Anterior cingulate cortex (tissue), 58 donors: ENCODE results near the gene HTRA3.

Experiments used
- DNase-seq, 58 donors: peaks; one replicate each; lab custom pipeline; 2025; lab: John Stamatoyannopoulos, UW

The HTRA3 gene

GRCh38 chr4:8290701-8290970 is 21.1 kb downstream of the HTRA3 start:
- no peak for DNase-seq

GRCh38 chr4:8291036-8291682 is 21.6 kb downstream of the HTRA3 start:
- DNase-seq = no peak

DNA sequence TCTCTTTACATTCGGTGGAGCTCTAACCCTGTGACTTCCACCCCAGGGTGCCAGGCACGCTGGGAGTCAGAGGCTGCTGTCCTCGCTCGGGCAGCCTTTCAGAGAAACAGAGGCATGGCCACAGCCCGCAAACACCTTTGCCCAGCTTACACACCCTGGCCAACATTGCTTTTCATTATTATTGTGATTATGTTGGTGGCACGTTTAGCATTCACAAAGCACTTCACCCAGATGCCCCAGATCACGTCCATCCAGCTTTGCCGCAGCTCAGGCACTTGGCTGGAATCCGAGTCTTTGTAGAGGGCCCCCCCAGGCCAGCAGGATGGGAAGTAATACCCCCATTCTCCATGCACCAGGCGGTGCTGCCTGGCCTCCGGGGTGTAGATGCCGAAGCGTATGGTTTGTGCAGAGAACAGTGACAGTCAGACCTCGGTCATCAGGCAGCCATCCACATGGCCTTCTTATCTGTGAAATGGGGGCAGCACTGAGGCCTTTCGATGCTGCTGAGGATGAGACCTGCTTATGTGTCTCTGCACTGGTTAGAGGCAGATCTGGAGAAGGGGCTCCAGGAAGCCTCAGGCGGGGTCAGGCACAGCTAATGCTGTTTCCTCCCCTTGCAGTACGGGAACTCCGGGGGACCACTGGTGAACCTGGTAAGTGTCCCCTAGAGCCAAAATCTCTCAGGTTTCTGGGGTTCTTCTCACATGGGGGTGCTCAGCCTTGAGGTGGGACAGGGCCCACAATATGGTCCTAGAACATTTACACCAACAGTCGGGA is 22.3 kb downstream of the HTRA3 start:
- DNase-seq = no peak

DNA sequence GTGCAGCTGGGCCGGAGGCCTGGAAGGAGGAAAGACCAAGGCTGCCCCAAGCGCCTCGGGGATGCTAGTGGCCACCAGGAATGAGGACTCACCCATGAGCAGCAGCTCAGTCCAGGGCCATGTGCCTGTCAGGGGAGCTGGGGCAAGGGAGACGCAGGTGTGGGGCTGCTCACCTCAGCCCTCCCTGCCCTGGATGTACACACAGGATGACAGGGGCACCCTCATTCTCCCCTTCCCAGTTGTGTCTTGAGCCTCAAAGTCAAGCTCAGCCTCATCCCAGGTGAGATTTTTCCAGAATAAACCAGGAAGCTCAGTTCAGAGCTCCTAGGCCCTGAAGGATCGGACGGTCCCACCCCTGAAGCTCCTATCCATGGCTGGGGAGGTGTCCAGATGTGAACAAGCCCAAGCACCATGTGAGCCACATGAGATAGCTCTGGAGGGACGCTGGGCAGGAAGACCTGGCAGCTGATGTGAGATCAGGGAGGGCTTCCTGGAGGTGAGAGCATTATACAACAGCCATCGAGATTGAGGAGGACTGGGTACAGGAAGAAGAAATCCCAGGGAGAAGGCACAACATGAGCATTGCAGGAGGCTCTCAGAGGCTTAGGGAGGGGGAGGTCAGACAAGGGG is 23.0 kb downstream of the HTRA3 start:
- no peak for DNase-seq

DNA sequence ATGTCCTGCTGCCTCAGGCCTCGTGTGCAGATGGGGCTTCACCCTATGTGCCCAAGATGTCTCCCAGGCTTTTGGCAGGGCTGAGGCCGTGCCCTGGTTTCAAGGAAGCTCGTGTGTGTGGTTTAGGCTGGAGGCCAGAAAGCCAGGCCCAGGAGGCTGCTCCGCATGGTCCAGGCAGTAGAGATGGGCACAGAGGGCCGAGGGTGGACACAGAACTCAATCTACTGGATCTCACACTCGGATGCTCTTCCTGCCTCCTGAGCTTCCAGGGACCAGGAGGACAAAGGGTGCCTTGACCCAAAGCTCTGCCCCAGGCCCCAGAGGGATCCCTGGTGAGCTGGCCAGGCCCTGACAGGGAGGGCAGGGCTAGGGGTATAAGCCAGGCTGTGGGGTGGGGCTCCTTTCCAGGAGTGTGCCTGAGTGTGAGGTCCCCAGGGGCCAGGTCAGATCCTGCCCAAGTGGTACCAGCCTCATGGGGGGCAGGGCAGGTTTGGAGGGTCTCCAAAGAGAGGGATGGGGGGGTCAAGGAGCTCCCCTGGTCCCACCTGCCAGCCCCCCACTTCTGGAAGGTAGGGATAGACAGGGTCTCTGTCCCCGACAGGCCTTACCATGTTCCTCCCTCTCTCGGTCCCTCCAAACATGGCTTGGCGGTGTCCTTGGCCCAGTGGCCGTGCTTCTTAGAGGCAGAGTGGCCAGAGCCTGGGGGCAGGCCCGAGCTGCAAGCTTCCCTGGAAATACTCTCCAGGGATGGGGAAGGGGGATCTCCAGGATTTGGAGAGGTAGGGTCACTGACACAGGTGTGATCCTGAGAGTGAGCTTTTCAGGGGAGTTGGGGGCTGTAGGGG is 23.8 kb downstream of the HTRA3 start:
- DNase-seq = no peak

DNA sequence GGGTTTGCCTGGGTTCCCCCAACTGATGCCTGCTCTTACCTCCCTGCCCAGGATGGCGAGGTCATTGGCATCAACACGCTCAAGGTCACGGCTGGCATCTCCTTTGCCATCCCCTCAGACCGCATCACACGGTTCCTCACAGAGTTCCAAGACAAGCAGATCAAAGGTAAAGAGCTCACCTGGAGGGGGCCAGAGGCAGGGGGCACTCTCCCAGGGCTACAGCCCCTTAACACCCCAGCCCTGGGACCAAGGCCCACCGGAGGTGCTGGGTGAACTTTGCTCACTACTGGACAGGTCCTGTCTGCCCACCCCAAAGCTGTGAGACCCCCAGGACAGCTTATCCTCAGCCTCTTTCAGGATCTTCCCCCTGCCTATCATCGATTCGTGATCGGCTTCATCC is 24.5 kb downstream of the HTRA3 start:
- DNase-seq = no peak

DNA sequence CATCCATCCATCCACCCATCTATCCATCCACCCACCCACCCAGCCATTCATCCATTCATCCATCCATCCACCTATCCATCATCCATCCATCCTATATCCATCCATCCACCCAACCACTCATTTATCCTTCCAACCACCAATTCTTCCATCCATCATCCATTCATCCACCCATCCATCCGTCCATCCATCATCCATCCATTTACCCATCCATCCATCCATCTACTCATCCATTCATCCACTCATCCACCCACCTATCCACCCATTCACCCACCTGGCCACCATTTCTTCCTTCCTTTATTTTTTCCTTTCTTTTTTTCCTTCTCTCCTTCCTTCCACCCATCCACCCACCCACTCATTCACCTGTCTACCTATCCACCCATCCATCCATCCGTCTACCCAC is 25.2 kb downstream of the HTRA3 start:
- no peak for DNase-seq

- no peak for DNase-seq
These were observed 25.9 kb downstream of the HTRA3 start for GRCh38 chr4:8295471-8295870.

DNA sequence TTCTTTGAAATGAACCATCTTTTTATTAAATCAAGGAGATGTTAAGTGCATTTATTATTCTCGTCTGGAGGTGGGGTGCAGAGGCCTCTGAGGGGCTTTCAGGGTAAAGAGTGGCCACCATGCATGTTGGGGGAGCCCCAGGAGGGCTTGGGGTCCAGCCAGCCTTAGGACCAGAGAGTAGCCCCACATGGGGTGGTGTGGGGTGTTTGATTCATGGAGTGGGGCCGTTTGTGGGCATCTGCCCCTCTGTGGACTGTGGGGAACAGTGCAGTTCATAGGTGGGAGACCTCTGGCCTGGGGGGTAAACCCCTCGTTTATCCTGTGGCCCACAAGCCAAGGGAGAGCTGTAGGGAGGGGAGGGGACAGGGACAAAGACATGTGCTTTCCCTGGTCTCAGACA is 26.9 kb downstream of the HTRA3 start:
- DNase-seq = no peak

DNA sequence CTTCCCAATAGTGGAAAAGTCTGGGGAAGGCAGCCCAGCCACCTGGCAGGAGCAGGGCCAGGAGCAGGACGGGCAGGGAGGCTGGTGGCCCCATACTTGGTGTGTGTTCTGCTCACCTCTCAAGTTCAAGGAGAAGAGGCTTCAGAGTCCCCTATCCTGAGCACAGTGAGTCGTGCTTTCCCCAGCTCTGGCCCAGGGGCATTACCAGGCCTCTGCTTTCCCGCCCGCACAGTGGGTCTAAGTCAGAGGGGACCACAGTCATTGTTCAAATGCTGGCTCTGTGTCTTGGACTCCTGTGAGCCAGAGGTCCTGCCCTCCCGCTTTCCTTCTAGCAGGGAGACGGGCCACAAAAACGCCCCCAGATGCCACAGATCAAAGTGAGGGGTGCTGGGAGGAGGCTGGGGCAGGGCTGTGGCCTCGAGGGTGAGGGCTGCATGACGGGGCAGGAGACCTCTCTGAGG is 27.6 kb downstream of the HTRA3 start:
- no peak for DNase-seq

DNA sequence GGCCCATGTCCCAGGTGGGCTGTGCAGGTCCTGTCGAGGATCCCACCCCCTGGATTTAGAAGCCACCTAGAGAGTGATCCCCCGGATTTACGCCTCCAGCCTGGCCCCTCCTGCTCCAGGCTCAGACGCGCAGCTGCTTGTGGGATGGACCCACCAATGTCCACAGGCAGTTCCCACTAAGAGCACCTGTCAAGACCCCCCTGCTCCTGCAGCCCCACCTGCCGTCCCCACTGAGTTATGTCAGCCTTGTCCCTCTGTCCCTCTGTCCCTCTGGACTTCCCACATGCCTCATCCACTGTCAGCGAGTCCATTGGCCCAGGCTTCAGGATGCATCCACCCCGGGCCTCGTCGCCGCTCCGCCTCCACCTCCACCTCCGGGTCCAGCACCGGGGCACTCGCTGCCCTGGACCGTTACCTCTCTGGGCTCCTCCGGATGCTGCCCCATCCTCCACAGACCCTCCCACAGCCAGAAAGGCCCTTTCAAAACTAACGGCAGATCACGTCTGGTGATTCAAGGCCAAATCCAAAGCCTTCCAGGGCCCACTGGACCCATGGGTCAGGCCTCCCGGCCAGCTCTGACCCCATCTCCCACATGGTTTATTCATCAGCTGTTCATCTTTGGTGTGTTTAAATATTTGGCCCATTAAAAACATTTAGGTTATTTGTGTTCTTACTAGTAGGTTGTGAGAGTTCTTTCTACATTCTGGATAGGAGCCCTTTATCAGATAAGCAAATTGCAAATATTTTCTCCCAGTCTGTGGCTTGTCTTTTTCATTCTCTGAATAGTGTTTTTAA is 28.3 kb downstream of the HTRA3 start:
- no peak for DNase-seq

- DNase-seq = no peak
These were observed 31.3 kb downstream of the HTRA3 start for GRCh38 chr4:8300832-8301231.

DNA sequence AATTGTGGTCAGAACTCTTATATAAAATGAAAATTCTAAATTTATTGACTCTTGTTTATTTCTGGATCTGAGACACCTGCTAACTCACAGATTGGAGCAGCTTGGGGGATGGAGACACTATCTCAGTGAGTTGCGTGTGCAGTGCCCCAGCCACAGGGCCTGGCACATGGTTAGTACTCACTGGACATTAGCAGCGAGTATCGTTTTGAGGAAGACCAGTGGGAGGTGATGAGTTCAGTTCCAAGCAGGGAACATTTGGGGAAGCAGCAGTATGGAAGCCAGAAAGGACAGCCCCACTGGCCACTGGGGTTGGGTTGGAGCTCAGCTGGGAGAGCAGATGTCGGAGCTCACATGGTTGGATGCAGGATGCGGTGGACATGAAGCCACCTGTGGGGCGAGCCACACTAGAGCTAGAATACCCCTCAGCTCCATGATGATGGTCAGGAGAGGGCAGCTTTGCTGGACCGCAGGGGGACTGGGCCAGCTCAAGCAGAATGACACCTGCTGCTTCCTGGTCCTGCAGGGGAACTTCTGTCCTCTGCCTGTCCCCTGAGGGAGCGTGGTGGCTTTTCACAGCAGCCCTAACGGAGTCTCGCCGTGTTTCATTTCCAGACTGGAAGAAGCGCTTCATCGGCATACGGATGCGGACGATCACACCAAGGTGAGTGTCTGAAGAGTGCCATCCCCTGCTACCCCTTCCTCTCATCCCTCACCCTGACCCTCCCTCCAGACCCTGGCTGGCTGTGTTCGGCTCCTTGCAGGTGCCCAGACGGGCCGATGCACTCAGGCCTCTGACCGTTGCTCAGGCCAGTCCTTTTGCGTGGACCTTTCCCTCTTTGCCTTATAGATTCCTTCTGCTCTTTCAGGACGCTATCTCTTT is 32.5 kb downstream of the HTRA3 start:
- no peak for DNase-seq

GRCh38 chr4:8303081-8303480 is 33.5 kb downstream of the HTRA3 start:
- DNase-seq = no peak

GRCh38 chr4:8303485-8304281 is 34.1 kb downstream of the HTRA3 start:
- DNase-seq = no peak

DNA sequence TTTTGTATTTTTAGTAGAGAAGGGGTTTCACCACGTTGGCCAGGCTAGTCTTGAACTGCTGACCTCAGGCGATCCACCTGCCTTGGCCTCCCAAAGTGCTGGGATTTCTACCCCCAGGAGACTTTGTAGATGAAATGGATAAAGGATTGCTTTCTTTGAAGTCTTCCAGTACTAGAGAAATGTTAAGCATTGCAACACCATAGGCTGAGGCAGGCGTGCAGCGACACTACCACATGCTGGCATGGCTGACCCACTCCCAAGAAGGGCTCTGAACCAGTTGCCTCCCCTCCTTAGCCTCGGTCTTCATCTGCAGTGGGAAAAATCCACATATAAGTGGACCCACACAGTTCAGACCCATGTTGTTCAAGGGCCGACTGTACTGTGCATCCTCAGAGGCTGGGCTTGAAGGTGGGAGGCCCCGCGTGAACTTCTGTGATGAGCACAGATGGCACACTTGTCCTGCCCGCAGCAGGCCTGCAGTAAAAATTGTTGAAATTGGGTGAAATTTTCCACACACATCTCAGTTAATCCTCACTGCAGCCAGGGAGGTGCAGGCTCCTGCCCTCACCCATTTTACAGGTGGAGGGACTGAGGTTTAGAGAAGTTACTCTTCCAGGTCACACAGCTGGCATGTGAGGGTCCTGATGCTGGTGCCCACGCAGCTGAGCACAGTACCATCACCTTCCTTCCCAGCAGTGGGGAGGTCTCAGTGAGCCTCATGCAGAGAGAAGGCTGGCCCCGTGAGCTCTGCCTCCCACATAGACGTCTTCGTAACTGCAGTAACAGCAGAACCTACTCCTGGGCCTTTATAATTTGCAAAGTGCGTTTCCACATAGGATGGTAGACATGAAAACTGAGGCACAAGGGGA is 35.5 kb downstream of the HTRA3 start:
- DNase-seq = no peak

GRCh38 chr4:8305851-8306471 is 36.4 kb downstream of the HTRA3 start:
- no peak for DNase-seq
